PFSK-1 (cell line): ENCODE results near the gene NRXN3.

Experiments
- FOXP2 ChIP-seq: optimal IDR thresholded peaks from 2 replicates; pipeline ENCODE3; 2011; ENCODE audit warnings: borderline replicate concordance, control low read depth, inconsistent platforms; ENCODE audit not compliant: insufficient read depth; ENCODE audit errors: extremely low read length, extremely low read depth
- POLR2AphosphoS5 ChIP-seq: IDR thresholded peaks from 2 replicates; pipeline ENCODE4 v1.6.1; 2012; ENCODE audit warnings: low read depth, mild to moderate bottlenecking, control low read depth, low read length, moderate library complexity
- REST ChIP-seq, 2 experiments: IDR thresholded peaks; 2 replicates each; pipeline versions ENCODE4 v1.6.1 to v1.8.0; 2011 to 2012; ENCODE audit warnings: low read depth in 2 of 2, low read length in 2 of 2, control low read depth in 1 of 2, inconsistent platforms in 1 of 2, mild to moderate bottlenecking in 1 of 2, moderate library complexity in 1 of 2; ENCODE audit not compliant: insufficient read depth in 1 of 2
- SIN3A ChIP-seq: IDR thresholded peaks from 2 replicates; pipeline ENCODE4 v1.6.1; 2012; ENCODE audit warnings: mild to moderate bottlenecking, low read length, moderate library complexity, borderline replicate concordance; ENCODE audit not compliant: insufficient read depth
- TAF1 ChIP-seq: IDR thresholded peaks from 2 replicates; pipeline ENCODE4 v1.6.1; 2012; ENCODE audit warnings: low read length, control low read depth, borderline replicate concordance; ENCODE audit not compliant: insufficient read depth

Gene NRXN3

GRCh38 chr14:79809849-79810612 is 1639.9 kb downstream of the NRXN3 start:
- TF ChIP-seq TAF1: no peak
- no peak for TF ChIP-seq SIN3A
- no peak for TF ChIP-seq POLR2AphosphoS5
- no peak for TF ChIP-seq REST (IDR thresholded peaks at IDR 0.05; ENCODE audit: insufficient read depth in 1 of 2, low read depth in 2 of 2, low read length in 2 of 2)
- no peak for TF ChIP-seq FOXP2

GRCh38 chr14:79820866-79821535 is 1650.8 kb downstream of the NRXN3 start:
- TF ChIP-seq POLR2AphosphoS5 (no peak), REST (IDR thresholded peaks at IDR 0.05; ENCODE audit: insufficient read depth in 1 of 2, low read depth in 2 of 2, low read length in 2 of 2) (no peak), TAF1 (no peak), SIN3A (no peak), FOXP2 (no peak)

GRCh38 chr14:79822034-79822433 is 1651.9 kb downstream of the NRXN3 start:
- TF ChIP-seq SIN3A (no peak), FOXP2 (no peak), REST (IDR thresholded peaks at IDR 0.05; ENCODE audit: insufficient read depth in 1 of 2, low read depth in 2 of 2, low read length in 2 of 2) (no peak), POLR2AphosphoS5 (no peak), TAF1 (no peak)

GRCh38 chr14:79825046-79825521 is 1654.9 kb downstream of the NRXN3 start:
- TF ChIP-seq FOXP2: no peak
- TF ChIP-seq REST (IDR thresholded peaks at IDR 0.05; ENCODE audit: insufficient read depth in 1 of 2, low read depth in 2 of 2, low read length in 2 of 2): no peak
- TF ChIP-seq SIN3A: no peak
- TF ChIP-seq POLR2AphosphoS5: no peak
- TF ChIP-seq TAF1: no peak
